Hepatocyte (in vitro differentiated cells): ENCODE results near the gene FREM3. TPM values are rescaled to one million over a fixed set of nuclear protein-coding genes. Genes with fewer than 3 reads are reported as not detected.

ENCODE experiments used
- DNase-seq: peaks from one replicate; pipeline ENCODE4 v3.0.0-alpha.2; 2016; ENCODE audit warnings: low spot score
- H2AFZ ChIP-seq: fragments of 200-600 bp; sonication (generic); 2 replicates; pipeline ENCODE4 v1.6.0; 2016; ENCODE audit warnings: antibody characterized with exemption, mild to moderate bottlenecking
- H3K27ac ChIP-seq: fragments of 200-600 bp; sonication (generic); 2 replicates; pipeline ENCODE4 v1.5.1; 2016; ENCODE audit warnings: mild to moderate bottlenecking
- H3K27me3 ChIP-seq: fragments of 200-600 bp; sonication (generic); 2 replicates; pipeline ENCODE4 v1.6.1; 2016
- H3K36me3 ChIP-seq: fragments of 200-600 bp; sonication (generic); replicated peaks from 2 replicates; pipeline ENCODE4 v1.5.1; 2016; ENCODE audit warnings: low read depth; ENCODE audit not compliant: insufficient read depth
- H3K4me1 ChIP-seq: fragments of 200-600 bp; sonication (generic); 2 replicates; pipeline ENCODE4 v1.5.1; 2016; ENCODE audit warnings: mild to moderate bottlenecking, moderate library complexity; ENCODE audit not compliant: insufficient read depth
- H3K4me2 ChIP-seq: fragments of 200-600 bp; sonication (generic); 2 replicates; pipeline ENCODE4 v1.6.0; 2016
- H3K4me3 ChIP-seq: fragments of 200-600 bp; sonication (generic); 2 replicates; pipeline ENCODE4 v1.5.1; 2016; ENCODE audit warnings: mild to moderate bottlenecking
- H3K79me2 ChIP-seq: fragments of 200-600 bp; sonication (generic); 2 replicates; pipeline ENCODE4 v1.6.0; 2017; ENCODE audit warnings: mild to moderate bottlenecking
- H3K9me2 ChIP-seq: fragments of 200-600 bp; sonication (generic); replicated peaks from 2 replicates; pipeline ENCODE4 v1.6.0; 2017; ENCODE audit warnings: mild to moderate bottlenecking; ENCODE audit not compliant: insufficient read depth
- H3K9me3 ChIP-seq: fragments of 200-600 bp; sonication (generic); 2 replicates; pipeline ENCODE4 v1.5.1; 2016; ENCODE audit warnings: low read depth, mild to moderate bottlenecking
- H4K20me1 ChIP-seq: fragments of 200-600 bp; sonication (generic); 2 replicates; pipeline ENCODE4 v1.6.0; 2016; ENCODE audit warnings: mild to moderate bottlenecking; ENCODE audit not compliant: insufficient read depth, poor library complexity, severe bottlenecking
- EZH2 ChIP-seq: fragments of 200-600 bp; sonication (generic); IDR thresholded peaks from 2 replicates; pipeline ENCODE4 v1.6.1; 2016; ENCODE audit warnings: antibody characterized with exemption, mild to moderate bottlenecking, borderline replicate concordance
- EZH2phosphoT487 ChIP-seq: fragments of 200-600 bp; sonication (generic); IDR thresholded peaks from one replicate; pipeline ENCODE4 v1.6.1; 2018; ENCODE audit warnings: antibody characterized with exemption, mild to moderate bottlenecking, low read depth, moderate library complexity; ENCODE audit not compliant: unreplicated experiment, severe bottlenecking
- WGBS: methylation state at CpG from one replicate; pipeline ENCODE4 v1.1.6; 2016; ENCODE audit warnings: low lambda C conversion rate; ENCODE audit errors: missing lambda C conversion rate; 5-methylcytosine and 5-hydroxymethylcytosine counted together
- polyA plus RNA-seq: library from polyadenylated mRNA; unstranded; fragments of >200 nt; fragmentation: Nextera tagmentation; extraction: Ambion mirVana; gene quantifications from 2 replicates; pipeline ENCODE4 v1.2.1, GENCODE V29; 2016
- total RNA-seq: library from RNA; depleted of rRNA; stranded (reverse); fragments of >200 nt; gene quantifications from 2 replicates; pipeline ENCODE4 v1.2.3, GENCODE V29; 2014
- TF ChIP-seq, protein P1 (sequence below): fragments of 200-600 bp; sonication (generic); IDR thresholded peaks from 2 replicates; pipeline ENCODE4 v1.5.1; 2016; ENCODE audit warnings: antibody characterized with exemption, mild to moderate bottlenecking; ENCODE audit not compliant: poor library complexity

The FREM3 gene
- total and polyA plus RNA-seq, 2 experiments from 2014 or later = 0.23 TPM; not detected in 1

DNA sequence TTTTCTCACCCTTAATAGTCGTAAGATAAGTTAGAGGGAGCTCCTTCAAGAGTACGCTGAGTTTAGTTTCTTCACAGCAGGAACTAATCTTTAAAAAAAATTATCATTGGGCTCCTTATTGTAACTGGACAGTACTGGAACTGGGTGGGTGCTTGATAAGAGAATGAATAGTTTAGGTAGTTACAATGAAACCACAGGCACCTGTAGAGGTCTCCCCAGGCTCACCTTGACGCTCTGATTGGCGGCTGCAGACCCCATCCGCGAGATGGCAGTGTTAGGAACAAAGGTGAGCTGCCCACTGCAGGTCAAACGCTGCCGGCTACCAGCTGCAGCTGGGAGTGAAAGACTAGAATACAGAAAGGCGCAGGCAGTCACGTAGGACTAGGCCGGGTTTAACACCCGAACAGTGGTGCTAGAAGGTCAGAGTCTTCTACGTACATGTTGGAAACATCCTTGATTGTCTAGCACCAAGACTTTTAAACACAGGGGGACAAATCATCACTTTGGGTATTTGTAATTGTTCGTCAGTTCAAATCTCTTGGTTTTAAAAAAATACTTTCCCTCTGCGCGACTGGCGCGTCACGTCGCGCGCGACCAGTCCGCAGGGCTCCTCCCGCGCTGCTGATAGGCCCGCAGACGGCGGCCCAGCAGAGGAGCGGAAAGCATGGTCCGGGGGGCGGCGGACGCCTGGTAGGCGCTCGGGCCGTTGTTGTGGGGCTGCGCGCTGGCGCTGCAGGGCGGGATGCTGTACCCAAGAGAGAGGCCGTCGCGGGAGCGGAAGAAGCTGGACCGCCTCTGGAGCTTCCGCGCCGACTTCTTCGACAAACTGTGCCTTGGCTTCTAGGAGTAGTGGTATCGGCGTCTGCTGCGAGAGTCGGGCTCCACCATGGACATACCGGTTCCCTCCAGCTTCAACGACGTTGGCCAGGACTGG lies 141.4 kb downstream of the FREM3 start:
- peak; percentile 89 for DNase-seq

DNA sequence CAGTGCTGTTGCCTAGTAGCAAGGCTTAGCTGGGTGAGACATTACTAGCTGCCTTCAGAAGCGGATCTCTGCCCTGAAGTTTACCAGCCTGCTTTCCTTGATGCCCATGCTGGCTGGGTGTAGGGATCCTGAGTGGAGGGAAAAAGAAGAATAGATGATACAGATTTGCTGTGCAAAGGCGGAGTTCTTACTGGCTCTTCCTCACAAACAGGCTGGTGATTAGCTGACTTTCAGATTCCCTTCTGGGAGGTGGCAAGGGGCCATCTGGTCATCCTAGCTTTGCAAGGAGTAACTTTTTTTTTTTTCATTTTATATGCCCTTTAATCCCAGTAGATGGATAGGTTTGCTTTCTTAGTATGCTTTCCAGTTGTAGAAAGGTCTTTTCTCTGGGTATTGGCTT lies 142.2 kb downstream of the FREM3 start:
- peak overlapping the region; percentile 87 for H3K4me2 ChIP-seq
- H3K27ac ChIP-seq = no peak overlapping the region
- 75% methylated on average over 2 of the region's 2 CpGs for WGBS
- no peaks in the 10 kb centered on the region for H3K27me3 ChIP-seq
- H3K9me2 ChIP-seq = no peaks in the 10 kb centered on the region
- no peaks in the 10 kb centered on the region for H4K20me1 ChIP-seq
- H3K9me3 ChIP-seq = no peaks in the 10 kb centered on the region
- DNase-seq = no peak
- H3K4me3 ChIP-seq = no peak overlapping the region
- no peak overlapping the region for H2AFZ ChIP-seq
- H3K4me1 ChIP-seq = peaks cover 6% of the 10 kb centered on the region
- TF ChIP-seq EZH2 = no peak
- no peak for TF ChIP-seq EZH2phosphoT487
- TF ChIP-seq, protein P1, sequence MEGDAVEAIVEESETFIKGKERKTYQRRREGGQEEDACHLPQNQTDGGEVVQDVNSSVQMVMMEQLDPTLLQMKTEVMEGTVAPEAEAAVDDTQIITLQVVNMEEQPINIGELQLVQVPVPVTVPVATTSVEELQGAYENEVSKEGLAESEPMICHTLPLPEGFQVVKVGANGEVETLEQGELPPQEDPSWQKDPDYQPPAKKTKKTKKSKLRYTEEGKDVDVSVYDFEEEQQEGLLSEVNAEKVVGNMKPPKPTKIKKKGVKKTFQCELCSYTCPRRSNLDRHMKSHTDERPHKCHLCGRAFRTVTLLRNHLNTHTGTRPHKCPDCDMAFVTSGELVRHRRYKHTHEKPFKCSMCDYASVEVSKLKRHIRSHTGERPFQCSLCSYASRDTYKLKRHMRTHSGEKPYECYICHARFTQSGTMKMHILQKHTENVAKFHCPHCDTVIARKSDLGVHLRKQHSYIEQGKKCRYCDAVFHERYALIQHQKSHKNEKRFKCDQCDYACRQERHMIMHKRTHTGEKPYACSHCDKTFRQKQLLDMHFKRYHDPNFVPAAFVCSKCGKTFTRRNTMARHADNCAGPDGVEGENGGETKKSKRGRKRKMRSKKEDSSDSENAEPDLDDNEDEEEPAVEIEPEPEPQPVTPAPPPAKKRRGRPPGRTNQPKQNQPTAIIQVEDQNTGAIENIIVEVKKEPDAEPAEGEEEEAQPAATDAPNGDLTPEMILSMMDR = no peak
- H3K79me2 ChIP-seq = no peaks in the 10 kb centered on the region
- no peaks in the 10 kb centered on the region for H3K36me3 ChIP-seq

More for the DNA sequence above, 141.4 kb downstream of the FREM3 start:
- 13% methylated on average over 57 of the region's 57 CpGs for WGBS
- no peaks in the 10 kb centered on the region for H3K9me3 ChIP-seq
- H3K27ac ChIP-seq = peak overlapping the region; percentile 87
- H3K4me2 ChIP-seq = peak overlapping the region; percentile 87
- H3K27me3 ChIP-seq = no peaks in the 10 kb centered on the region
- H3K79me2 ChIP-seq = no peaks in the 10 kb centered on the region
- H3K9me2 ChIP-seq = no peaks in the 10 kb centered on the region
- TF ChIP-seq, protein P1 = peak; percentile 75
- no peak for TF ChIP-seq EZH2phosphoT487
- H3K4me1 ChIP-seq = peaks cover 6% of the 10 kb centered on the region
- no peaks in the 10 kb centered on the region for H3K36me3 ChIP-seq
- peak overlapping the region; percentile 62 for H3K4me3 ChIP-seq
- no peaks in the 10 kb centered on the region for H4K20me1 ChIP-seq
- peak overlapping the region; percentile 64 for H2AFZ ChIP-seq

DNA sequence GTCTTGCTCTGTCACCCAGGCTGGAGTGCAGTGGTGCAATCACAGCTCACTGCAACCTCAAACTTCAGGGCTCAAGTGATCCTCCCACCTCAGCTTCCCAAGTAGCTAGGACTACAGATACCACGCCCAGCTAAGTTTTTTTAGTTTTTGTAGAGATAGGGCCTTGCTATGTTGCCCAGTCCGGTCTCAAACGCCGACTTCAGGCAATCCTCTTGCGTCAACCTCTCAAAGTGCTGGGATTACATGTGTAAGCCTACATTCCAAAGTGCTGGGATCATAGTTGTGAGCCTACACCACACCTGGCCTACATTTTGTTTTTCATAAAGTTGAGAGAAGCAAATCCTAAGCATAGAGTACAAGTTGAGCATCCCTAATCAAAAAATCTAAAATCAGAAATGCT lies 144.8 kb downstream of the FREM3 start:
- Histone ChIP-seq H3K9me3 (no peaks in the 10 kb centered on the region), H3K79me2 (no peaks in the 10 kb centered on the region), H3K4me2 (no peak overlapping the region), H3K27me3 (no peaks in the 10 kb centered on the region), H3K4me1 (peaks cover 6% of the 10 kb centered on the region), H2AFZ (no peak overlapping the region), H4K20me1 (no peaks in the 10 kb centered on the region), H3K36me3 (no peaks in the 10 kb centered on the region), H3K27ac (no peak overlapping the region), H3K4me3 (no peak overlapping the region), H3K9me2 (no peaks in the 10 kb centered on the region)
- 66% methylated on average over 5 of the region's 5 CpGs for WGBS
- no peak for TF ChIP-seq EZH2
- TF ChIP-seq EZH2phosphoT487 = no peak
- peak; percentile 24 for DNase-seq

DNA sequence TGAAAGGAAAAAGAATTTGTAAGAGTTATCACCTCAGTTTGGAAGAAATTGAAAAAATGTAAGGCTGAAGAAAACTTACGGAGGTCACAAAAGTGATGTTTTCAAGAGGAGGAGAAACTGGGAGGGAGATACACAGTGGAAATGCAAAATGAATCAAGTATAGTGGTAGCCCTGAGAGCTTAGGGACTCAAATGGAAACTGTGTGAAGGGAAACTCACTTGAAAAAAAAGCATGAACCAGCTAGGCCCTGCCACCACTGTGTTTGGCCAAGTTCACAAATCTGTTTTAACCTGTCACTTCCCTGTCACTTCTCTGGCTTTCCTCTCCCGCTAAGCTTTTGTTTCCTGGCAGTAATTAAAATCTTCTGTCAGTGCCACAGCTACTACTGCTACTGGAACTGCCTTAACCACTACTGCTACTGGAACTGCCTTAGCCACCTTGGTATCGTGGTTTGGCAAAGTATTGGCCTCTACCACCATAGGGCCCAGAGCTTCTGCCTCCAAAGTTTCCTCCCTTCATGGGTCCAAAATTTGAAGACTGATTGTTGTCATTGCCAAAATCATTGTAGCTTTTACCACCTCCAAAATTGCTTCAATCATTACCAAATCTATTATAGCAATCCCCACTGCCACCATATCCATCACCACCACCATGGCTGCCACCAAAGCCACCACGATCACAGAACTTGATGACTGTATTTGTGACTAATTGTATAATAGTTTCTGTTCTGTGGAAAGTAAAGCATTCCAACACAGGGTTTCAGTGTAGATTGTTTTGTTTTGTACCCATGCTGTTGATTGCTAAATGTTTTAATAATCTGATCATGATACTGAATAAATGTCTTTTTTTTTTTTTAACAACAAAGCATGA lies 145.5 kb downstream of the FREM3 start:
- no peaks in the 10 kb centered on the region for H3K27me3 ChIP-seq

More for the DNA sequence above, 145.5 kb downstream of the FREM3 start:
- no peak overlapping the region for H3K4me2 ChIP-seq
- H3K9me3 ChIP-seq = no peaks in the 10 kb centered on the region
- TF ChIP-seq, protein P1 = no peak
- TF ChIP-seq EZH2phosphoT487 (no peak), EZH2 (no peak)
- H2AFZ ChIP-seq = no peak overlapping the region
- H4K20me1 ChIP-seq = no peaks in the 10 kb centered on the region
- no peaks in the 10 kb centered on the region for H3K79me2 ChIP-seq
- peaks cover 6% of the 10 kb centered on the region for H3K4me1 ChIP-seq
- no peak overlapping the region for H3K27ac ChIP-seq
- no peaks in the 10 kb centered on the region for H3K9me2 ChIP-seq
- no peaks in the 10 kb centered on the region for H3K36me3 ChIP-seq
- no peak overlapping the region for H3K4me3 ChIP-seq
- DNase-seq = no peak
- WGBS = 74% methylated on average over 4 of the region's 4 CpGs
